Ovary (tissue), 3 donors: ENCODE results near the gene BIN2.

Experiments
- CTCF ChIP-seq, 3 donors: fragments of 450-650 bp in 2 of 3; fragments of 200-600 bp in 1 of 3; IDR thresholded peaks; one replicate each; pipeline versions ENCODE4 v1.5.1 to v1.8.0; 2016 to 2022; ENCODE audit warnings: antibody characterized with exemption in 3 of 3, mild to moderate bottlenecking in 1 of 3
- EP300 ChIP-seq: sonication (generic); formaldehyde crosslinking; IDR thresholded peaks from one replicate; pipeline ENCODE4 v1.6.1; 2017; ENCODE audit warnings: antibody characterized with exemption
- donor health status: DM: no; HTN: no; CAD: no.

- TF ChIP-seq CTCF (IDR thresholded peaks at IDR 0.05) (no peak), EP300 (no peak)
Observed at GRCh38 chr12:51240971-51241370, 83.0 kb downstream of the BIN2 start.
